ENCODE data around the gene SLC26A3. TPM values are rescaled to one million over a fixed set of nuclear protein-coding genes. Genes with fewer than 3 reads are reported as not detected.

The SLC26A3 gene
- total and polyA plus RNA-seq, 2 of the 8 experiments (the other 6 are each of a cell fraction or from before 2014, with no cell fraction given), result not detected

DNA sequence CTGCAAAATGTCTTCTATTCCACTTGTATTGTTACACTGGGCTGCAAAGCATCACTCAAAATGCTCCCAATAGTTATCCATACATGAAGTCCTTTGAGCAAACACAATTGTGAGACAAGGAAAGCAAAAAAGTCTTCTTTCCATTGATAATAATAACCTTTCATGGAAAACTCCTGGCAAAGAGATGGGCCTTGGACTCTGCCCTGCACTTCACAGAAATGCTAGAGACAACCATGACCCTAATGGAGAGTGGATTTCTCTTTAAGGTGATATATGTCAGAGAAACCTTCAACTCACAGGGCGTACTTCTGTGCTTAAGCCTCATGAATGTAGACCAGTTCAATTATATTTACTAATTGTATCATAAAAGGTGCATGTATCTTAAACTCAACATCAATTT is 19.4 kb downstream of the SLC26A3 start:
- Histone ChIP-seq H2BK12ac (ENCODE audit: low read depth, low read length) (no peak overlapping the region), H3K4ac (replicated peaks; ENCODE audit: insufficient read length, low read depth, low read length) (no peak overlapping the region), H3K9me3 (ENCODE audit: insufficient read depth in 2 of 2, low read depth in 1 of 2, low read length in 1 of 2) (no peaks in the 10 kb centered on the region), H3K79me2 (ENCODE audit: control insufficient read depth in 1 of 2, insufficient read depth in 2 of 2, low read length in 2 of 2) (no peaks in the 10 kb centered on the region), H4K8ac (ENCODE audit: extremely low read depth, insufficient read depth, low read length) (no peak overlapping the region), H3K4me1 (replicated peaks in 1 of 4; ENCODE audit: control insufficient read depth in 3 of 4, insufficient read depth in 4 of 4, low read length in 3 of 4) (no peaks in the 10 kb centered on the region; a peak in 1 of 7 replicates), H2AFZ (ENCODE audit: low read length) (no peak overlapping the region), H3K18ac (ENCODE audit: extremely low read depth, low read length) (no peak overlapping the region), H3K27me3 (replicated peaks in 1 of 4; ENCODE audit: control insufficient read depth in 3 of 4, extremely low read depth in 1 of 4, insufficient read depth in 3 of 4, low read length in 3 of 4) (no peaks in the 10 kb centered on the region; a peak in 1 of 7 replicates), H3K27ac (ENCODE audit: low read depth, low read length) (no peak overlapping the region), H3K4me3 (ENCODE audit: extremely low read depth in 1 of 4, insufficient read depth in 2 of 4, low read depth in 3 of 4, low read length in 4 of 4) (no peak overlapping the region), H2BK20ac (ENCODE audit: low read length) (no peak overlapping the region), H2BK120ac (replicated peaks; ENCODE audit: low read depth, low read length) (no peak overlapping the region), H3K56ac (replicated peaks; ENCODE audit: insufficient read length, low read depth, low read length) (no peak overlapping the region), H4K5ac (ENCODE audit: insufficient read length, low read depth, low read length) (no peak overlapping the region), H3K36me3 (ENCODE audit: control insufficient read depth in 2 of 4, insufficient read depth in 4 of 4, low read length in 3 of 4) (no peaks in the 10 kb centered on the region), H3K9ac (replicated peaks in 1 of 4; ENCODE audit: extremely low read depth in 1 of 4, low read depth in 3 of 4, low read length in 3 of 4) (no peak overlapping the region), H2BK5ac (ENCODE audit: low read depth, low read length) (no peak overlapping the region), H3K23me2 (ENCODE audit: low read depth, low read length) (no peaks in the 10 kb centered on the region), H3K4me2 (ENCODE audit: insufficient read depth in 1 of 2, low read depth in 2 of 2, low read length in 2 of 2) (no peak overlapping the region), H3K23ac (ENCODE audit: insufficient read length) (no peak overlapping the region), H3K14ac (ENCODE audit: insufficient read length) (no peak overlapping the region), H3K79me1 (ENCODE audit: low read depth, low read length) (no peaks in the 10 kb centered on the region), H2AK5ac (ENCODE audit: low read depth, low read length) (no peak overlapping the region), H2BK15ac (ENCODE audit: low read length) (no peak overlapping the region), H4K91ac (replicated peaks; ENCODE audit: insufficient read length, low read length) (no peak overlapping the region), H4K20me1 (replicated peaks in 1 of 2; ENCODE audit: control insufficient read depth in 1 of 2, insufficient read depth in 2 of 2, low read length in 2 of 2) (no peaks in the 10 kb centered on the region)
- WGBS, 2 experiments (ENCODE audit: extremely low coverage in 1 of 2, insufficient coverage in 1 of 2, insufficient read length in 1 of 2, insufficient replicate concordance in 2 of 2, low coverage in 1 of 2, low lambda C conversion rate in 2 of 2, missing lambda C conversion rate in 1 of 2), result 86% methylated on average over 1 of the region's 1 CpG; no CpG with 5 or more reads in 1 of the 2 experiments
- POLR2A ChIA-PET (ENCODE audit: partially characterized antibody), result no interaction called here
- FAIRE-seq, result no peak
- no peak for DNase-seq (ENCODE audit: low read depth in 1 of 2, low spot score in 2 of 2)
- CTCF ChIA-PET (ENCODE audit: partially characterized antibody), result interaction anchor here (1.2 to 1.7 kb wide), 2 partner anchors 62 to 91 kb away, joined by 3 to 4 read pairs; no protein-coding TSS in a partner anchor
- TF ChIP-seq HDAC2 (IDR thresholded peaks at IDR 0.05; ENCODE audit: borderline replicate concordance in 1 of 2, low read depth in 2 of 2, low read length in 2 of 2), result no peak
- no peak for TF ChIP-seq TAF1 (IDR thresholded peaks at IDR 0.05; ENCODE audit: low read depth, low read length)
- no peak for TF ChIP-seq TAF7 (optimal IDR thresholded peaks at IDR 0.05; ENCODE audit: borderline replicate concordance, low read depth, low read length)
- no peak for TF ChIP-seq JUND (IDR thresholded peaks at IDR 0.05; ENCODE audit: low read length)
- TF ChIP-seq BRCA1 (IDR thresholded peaks at IDR 0.05; ENCODE audit: low read depth, low read length), result no peak
- no peak for TF ChIP-seq BCL11A (IDR thresholded peaks at IDR 0.05; ENCODE audit: low read depth in 2 of 2, low read length in 2 of 2)
- no peak for TF ChIP-seq GABPA (IDR thresholded peaks at IDR 0.05; ENCODE audit: borderline replicate concordance, insufficient read depth, low read length)
- no peak for TF ChIP-seq RNF2 (IDR thresholded peaks at IDR 0.05; ENCODE audit: borderline replicate concordance, low read depth, low read length, missing control alignments, poor library complexity, severe bottlenecking)
- TF ChIP-seq SIRT6 (IDR thresholded peaks at IDR 0.05; ENCODE audit: low read length), result no peak
- TF ChIP-seq CEBPB (IDR thresholded peaks at IDR 0.05; ENCODE audit: low read depth, low read length), result no peak
- TF ChIP-seq RBBP5 (IDR thresholded peaks at IDR 0.05; ENCODE audit: borderline replicate concordance, low read depth, low read length), result no peak
- no peak for TF ChIP-seq TBP (IDR thresholded peaks at IDR 0.05; ENCODE audit: low read depth, low read length)
- TF ChIP-seq FOSL1 (IDR thresholded peaks at IDR 0.05; ENCODE audit: insufficient read depth, low read depth, low read length), result no peak
- TF ChIP-seq HDAC6 (IDR thresholded peaks at IDR 0.05; ENCODE audit: low read depth, low read length), result no peak
- no peak for TF ChIP-seq MAFK (IDR thresholded peaks at IDR 0.05; ENCODE audit: low read depth, low read length)
